GM21528 (cell line): ENCODE data around the gene MMEL1.

Experiments used
- ATAC-seq: cut with Tn5 transposase; IDR thresholded peaks from one replicate; pipeline ENCODE4 v1.9.1; 2021; ENCODE audit warnings: mild to moderate bottlenecking, moderate library complexity; ENCODE audit not compliant: unreplicated experiment, low FRiP score

Gene MMEL1

GRCh38 chr1:2643414-2644077 lies 10.7 kb upstream of the MMEL1 start:
- no peak for ATAC-seq

GRCh38 chr1:2642560-2643413 lies 10.0 kb upstream of the MMEL1 start:
- ATAC-seq = peak; percentile 82

- no peak for ATAC-seq
Measured at GRCh38 chr1:2642131-2642559, 9.3 kb upstream of the MMEL1 start.

- ATAC-seq = no peak
Measured at GRCh38 chr1:2641381-2642130, 8.7 kb upstream of the MMEL1 start.

DNA sequence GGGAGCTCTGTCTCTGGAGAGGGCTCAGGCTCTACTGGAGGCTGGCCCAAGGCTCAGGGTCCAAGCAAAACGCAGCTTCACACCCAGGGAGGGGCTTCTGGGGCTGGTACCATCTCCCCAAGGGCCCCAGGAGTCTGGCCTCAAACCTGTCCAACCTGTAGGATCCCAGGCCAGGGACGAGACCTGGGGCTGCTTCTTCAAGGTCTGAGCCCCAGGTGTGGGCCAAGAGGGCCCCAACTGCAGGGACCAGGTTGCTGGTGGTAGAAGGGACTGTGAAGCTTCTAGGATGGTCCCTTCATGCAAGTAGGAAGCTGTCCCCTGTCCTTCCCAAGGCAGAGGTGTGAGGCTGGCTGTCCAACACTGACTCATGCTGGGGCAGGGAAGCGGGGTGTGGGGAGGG lies 7.8 kb upstream of the MMEL1 start:
- no peak for ATAC-seq

GRCh38 chr1:2639607-2640521 lies 7.0 kb upstream of the MMEL1 start:
- no peak for ATAC-seq

GRCh38 chr1:2639203-2639602 lies 6.4 kb upstream of the MMEL1 start:
- ATAC-seq = no peak

GRCh38 chr1:2638466-2639115 lies 5.8 kb upstream of the MMEL1 start:
- no peak for ATAC-seq

DNA sequence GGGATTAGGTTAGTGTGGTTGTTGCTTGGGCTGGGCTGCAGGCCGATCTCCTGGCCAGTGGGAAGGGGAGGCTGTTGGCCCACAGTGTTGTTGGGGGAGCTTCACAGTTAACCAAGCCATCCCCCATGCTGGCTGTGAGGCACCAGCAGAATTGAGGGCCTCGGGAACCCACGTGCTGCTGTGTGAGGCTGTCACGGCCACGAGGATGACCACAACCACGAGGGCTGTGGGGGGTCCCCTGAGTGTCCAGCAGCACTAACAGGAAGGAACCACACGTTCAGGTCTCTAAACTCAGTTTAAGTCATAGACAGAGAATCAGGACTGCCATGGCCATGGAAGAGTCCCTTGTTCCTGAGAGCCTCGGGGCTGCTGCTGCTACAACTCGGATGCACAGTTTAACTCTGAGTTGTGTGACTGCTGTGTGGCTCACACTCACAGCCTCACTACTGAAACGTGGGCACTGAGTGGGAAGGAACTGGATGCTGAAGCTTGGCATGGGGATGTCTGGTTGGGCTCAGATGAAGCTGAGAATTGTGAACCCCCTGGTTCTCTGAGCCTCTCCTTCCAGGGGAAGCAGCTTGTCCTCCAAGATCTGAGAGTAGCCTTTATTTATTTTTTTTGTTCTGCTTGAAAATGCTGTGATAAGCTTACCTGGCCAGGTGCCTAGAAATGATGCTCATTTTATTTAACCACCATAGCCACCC lies 4.8 kb upstream of the MMEL1 start:
- no peak for ATAC-seq

DNA sequence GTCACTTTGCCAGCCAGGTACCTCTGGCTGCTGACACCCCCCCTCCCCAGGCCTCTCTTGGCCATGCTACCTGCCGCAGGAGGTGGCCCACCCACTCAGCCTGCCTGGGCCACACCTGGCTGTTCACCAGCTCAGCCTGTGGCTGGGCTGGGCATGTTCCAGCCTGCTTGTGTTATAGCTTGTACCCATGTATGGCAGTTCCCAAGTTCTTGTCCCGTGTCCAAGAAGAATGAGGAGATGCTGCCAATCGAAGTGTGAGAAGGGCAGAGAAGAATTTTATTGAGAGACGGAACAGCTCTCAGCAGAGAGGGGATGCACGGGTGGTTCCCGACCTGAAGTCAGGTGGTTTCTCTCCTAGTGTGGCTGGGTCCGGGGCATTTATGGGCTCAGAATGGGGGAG lies 3.9 kb upstream of the MMEL1 start:
- no peak for ATAC-seq

GRCh38 chr1:2635361-2636010 lies 2.7 kb upstream of the MMEL1 start:
- ATAC-seq = no peak

DNA sequence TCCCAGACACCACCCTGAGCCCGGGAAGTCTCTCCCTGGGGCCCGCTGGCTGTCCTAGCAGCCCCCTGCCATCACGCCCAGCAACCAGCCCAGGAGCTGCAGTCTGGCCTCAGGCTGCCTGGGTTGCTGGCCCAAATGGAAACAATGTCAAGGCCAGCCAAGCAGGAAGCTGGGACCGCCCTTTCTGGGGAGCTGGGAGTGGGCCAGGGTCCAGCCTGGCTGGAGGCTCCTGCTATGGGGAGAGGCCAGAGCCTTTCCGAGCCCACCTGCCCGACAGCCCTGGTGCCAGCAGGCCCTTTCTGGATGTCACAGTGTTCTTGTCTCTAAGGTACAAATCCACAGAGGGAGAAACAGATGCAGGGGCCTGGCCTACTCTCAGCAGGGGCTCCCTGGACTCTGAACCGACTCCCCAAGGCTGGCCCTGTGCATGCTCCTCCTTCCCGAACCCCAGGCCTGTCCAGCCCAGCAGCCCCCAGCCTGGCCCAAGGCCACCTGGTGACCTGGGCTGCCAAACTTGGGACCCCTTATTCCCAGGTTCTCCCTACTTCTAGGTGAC lies 1.2 kb upstream of the MMEL1 start:
- ATAC-seq = no peak

- ATAC-seq = no peak
Measured at GRCh38 chr1:2633366-2633935, 635 bp upstream of the MMEL1 start.

DNA sequence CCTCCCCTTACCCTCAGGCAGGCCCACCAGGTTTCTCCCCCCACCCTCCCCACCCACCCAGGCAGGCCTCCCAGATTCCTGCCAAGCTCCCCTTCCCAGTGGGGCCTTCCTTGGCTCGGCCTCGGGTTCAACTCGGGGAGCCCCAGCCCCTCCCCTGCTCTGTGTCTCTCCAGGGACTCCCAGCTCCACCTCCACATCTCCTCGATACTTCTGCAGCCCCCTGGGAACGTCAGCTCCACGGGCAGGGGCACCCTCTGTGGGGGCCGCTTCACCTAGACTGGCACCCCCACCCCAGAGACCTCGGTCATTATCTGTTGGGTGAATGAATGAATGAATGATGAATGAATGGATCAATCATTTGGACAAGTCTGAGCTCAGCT lies 775 bp downstream of the MMEL1 start:
- no peak for ATAC-seq

GRCh38 chr1:2631136-2632050 lies 1.4 kb downstream of the MMEL1 start:
- no peak for ATAC-seq

GRCh38 chr1:2630498-2631135 lies 2.2 kb downstream of the MMEL1 start:
- ATAC-seq = no peak
